NB4 (cell line): ENCODE measurements around the gene PRRT1.

ENCODE experiments used
- POLR2A ChIP-seq: IDR thresholded peaks from 2 replicates; pipeline ENCODE4 v1.6.1; 2011; ENCODE audit warnings: mild to moderate bottlenecking; ENCODE audit not compliant: insufficient read length; ENCODE audit errors: extremely low read depth
- TF ChIP-seq, protein P1 (sequence below): IDR thresholded peaks from one replicate; pipeline ENCODE4 v1.5.1; 2012; ENCODE audit warnings: low read depth, low read length
- TF ChIP-seq, protein P2 (sequence below): IDR thresholded peaks from 2 replicates; pipeline ENCODE4 v1.6.1; 2011; ENCODE audit warnings: low read depth, low read length

DNA sequence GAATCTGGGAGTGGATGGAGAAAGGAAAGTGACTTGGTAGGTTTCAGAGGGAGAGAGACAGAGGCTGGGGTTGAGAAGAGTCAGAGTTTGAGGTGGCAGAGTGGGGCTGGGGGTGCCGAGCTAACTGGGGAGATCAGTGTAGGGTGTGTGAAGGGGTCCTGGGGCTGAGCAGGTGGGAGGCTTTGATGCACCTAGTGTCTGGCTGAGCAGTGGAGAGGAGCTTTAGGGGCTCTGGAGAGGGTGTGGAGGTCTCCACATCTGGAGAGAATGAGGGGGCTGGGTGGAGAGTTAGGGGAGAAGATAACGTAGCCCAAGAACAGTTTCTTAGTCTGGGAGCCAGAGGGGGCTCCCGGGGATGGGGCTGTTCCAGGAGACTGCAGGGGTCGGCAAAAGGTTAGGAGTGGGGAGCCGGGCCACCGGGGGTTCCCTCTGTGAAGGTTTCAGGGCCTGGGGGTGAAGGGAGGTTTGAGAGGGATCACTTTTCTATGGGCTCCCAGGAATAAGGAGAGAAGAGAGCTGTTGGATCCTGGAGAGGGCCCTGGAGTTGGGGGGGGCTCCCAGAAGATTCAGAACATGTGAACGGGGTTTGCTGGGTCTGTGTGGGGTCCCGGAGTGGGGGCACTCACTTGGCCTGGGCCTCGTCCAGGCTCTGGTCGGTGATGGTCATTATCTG, 37.5 kb upstream of the PRRT1 start:
- TF ChIP-seq, protein P1, sequence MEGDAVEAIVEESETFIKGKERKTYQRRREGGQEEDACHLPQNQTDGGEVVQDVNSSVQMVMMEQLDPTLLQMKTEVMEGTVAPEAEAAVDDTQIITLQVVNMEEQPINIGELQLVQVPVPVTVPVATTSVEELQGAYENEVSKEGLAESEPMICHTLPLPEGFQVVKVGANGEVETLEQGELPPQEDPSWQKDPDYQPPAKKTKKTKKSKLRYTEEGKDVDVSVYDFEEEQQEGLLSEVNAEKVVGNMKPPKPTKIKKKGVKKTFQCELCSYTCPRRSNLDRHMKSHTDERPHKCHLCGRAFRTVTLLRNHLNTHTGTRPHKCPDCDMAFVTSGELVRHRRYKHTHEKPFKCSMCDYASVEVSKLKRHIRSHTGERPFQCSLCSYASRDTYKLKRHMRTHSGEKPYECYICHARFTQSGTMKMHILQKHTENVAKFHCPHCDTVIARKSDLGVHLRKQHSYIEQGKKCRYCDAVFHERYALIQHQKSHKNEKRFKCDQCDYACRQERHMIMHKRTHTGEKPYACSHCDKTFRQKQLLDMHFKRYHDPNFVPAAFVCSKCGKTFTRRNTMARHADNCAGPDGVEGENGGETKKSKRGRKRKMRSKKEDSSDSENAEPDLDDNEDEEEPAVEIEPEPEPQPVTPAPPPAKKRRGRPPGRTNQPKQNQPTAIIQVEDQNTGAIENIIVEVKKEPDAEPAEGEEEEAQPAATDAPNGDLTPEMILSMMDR: no peak
- no peak for TF ChIP-seq POLR2A
- TF ChIP-seq, protein P2, sequence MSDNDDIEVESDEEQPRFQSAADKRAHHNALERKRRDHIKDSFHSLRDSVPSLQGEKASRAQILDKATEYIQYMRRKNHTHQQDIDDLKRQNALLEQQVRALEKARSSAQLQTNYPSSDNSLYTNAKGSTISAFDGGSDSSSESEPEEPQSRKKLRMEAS: no peak
